ENCODE measurements around the gene NAPG. TPM values are rescaled to one million over a fixed set of nuclear protein-coding genes. Genes with fewer than 3 reads are reported as not detected.

The NAPG gene
- total and polyA plus RNA-seq, 9 of the 15 experiments (the other 6 are each of a cell fraction or from before 2014, with no cell fraction given) = 31.6 to 63.3 (median 50.9) TPM

GRCh38 chr18:10499230-10499629, 26.6 kb upstream of the NAPG start (continued):
- TF ChIP-seq ZNF143 (CRISPR knock-in tag; IDR thresholded peaks at IDR 0.05) (no peak), BRCA1 (IDR thresholded peaks at IDR 0.05) (no peak), BRCA1 (CRISPR knock-in tag; IDR thresholded peaks at IDR 0.05) (no peak), SFPQ (IDR thresholded peaks at IDR 0.05; ENCODE audit: low read depth, low read length) (no peak), TEAD1 (CRISPR knock-in tag; IDR thresholded peaks at IDR 0.05) (no peak), ZBTB17 (CRISPR knock-in tag; IDR thresholded peaks at IDR 0.05) (no peak), DLX4 (CRISPR knock-in tag; IDR thresholded peaks at IDR 0.05) (no peak), HDAC8 (tag; IDR thresholded peaks at IDR 0.05) (no peak), KAT8 (IDR thresholded peaks at IDR 0.05; ENCODE audit: low read depth) (no peak), SPI1 (IDR thresholded peaks at IDR 0.05; ENCODE audit: borderline replicate concordance, low read depth, low read length) (no peak), IRF1 (CRISPR knock-in tag; IDR thresholded peaks at IDR 0.05; ENCODE audit: borderline replicate concordance) (no peak)
